HG03196 (cell line): Measurements from ENCODE around the gene KRTDAP.

ENCODE experiments used
- ATAC-seq: cut with Tn5 transposase; IDR thresholded peaks from one replicate; pipeline ENCODE4 v1.9.1; 2021; ENCODE audit not compliant: unreplicated experiment

KRTDAP gene

GRCh38 chr19:35458192-35458591, 32.1 kb downstream of the KRTDAP start:
- no peak for ATAC-seq

- ATAC-seq = no peak
Observed at GRCh38 chr19:35457173-35457572, 33.1 kb downstream of the KRTDAP start.

- no peak for ATAC-seq
Observed at GRCh38 chr19:35455616-35456201, 34.6 kb downstream of the KRTDAP start.

- no peak for ATAC-seq
Observed at GRCh38 chr19:35454663-35455062, 35.6 kb downstream of the KRTDAP start.

- ATAC-seq = no peak
Observed at GRCh38 chr19:35451338-35452096, 38.7 kb downstream of the KRTDAP start.

DNA sequence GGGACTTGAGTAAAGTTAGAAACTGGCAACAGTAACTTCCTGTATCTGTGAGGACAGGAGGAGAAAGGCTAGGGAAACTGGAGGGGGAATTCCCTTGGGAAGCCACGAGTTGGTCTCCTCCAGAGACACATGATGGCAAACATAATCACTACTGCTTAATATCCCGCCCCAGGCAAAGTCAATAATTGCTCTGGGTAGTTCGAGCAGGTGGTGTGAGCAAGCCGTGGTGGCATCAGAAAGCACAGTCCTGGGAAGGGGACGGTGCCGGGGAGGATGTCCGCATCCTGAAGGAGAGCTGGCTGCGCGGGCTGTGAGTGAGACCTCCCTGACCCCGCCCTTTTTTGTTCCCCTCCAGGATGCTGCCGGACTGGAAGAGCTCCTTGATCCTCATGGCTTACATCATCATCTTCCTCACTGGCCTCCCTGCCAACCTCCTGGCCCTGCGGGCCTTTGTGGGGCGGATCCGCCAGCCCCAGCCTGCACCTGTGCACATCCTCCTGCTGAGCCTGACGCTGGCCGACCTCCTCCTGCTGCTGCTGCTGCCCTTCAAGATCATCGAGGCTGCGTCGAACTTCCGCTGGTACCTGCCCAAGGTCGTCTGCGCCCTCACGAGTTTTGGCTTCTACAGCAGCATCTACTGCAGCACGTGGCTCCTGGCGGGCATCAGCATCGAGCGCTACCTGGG, 40.8 kb downstream of the KRTDAP start:
- ATAC-seq = no peak

DNA sequence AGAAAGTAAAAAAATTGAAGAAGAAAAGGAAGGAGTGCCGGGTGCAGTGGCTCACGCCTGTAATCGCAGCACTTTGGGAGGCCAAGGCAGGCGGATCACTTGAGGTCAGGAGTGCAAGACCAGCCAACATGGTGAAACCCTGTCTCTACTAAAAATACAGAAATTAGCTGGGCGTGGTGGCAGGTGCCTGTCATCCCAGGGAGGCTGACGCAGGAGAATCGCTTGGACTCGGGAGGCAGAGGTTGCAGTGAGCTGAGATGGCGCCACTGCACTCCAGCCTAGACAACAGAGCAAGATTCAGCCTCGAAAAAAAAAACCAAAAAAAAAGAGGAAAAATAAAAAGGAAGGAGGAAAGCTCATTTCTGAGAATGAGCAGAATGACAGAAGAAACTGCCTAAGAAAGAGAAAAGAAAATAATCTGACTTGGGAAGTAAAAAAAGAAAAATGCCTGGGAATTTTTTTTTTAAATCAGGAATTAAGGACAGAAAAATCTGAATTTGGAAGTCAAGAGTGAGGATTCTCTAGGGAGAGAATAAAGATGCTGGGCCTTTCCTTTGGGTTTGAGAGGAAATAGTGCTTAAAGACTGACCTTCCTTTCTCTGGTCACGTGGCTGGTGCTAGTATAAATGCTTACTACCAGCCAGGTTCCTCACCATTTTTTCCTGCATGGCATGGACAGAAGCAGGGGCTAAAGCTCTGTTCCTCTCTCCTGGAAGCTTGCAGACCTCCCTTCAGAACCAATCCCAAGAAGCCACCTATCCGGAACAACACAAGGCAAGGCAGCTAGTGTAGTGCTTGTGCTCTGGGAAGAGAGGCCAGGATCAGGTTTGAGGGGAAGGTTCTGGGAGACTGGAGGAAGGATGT, 42.4 kb downstream of the KRTDAP start, which contains the start of gene FFAR2:
Gene FFAR2, plus strand, starts transcription at position 652 of the 864 bp plus-strand sequence. CDS start 1,458 bp downstream, outside the sequence.
- no peak for ATAC-seq

GRCh38 chr19:35445826-35446593, 44.3 kb downstream of the KRTDAP start:
- no peak for ATAC-seq

GRCh38 chr19:35444735-35445134, 45.5 kb downstream of the KRTDAP start:
- no peak for ATAC-seq

- no peak for ATAC-seq
Observed at GRCh38 chr19:35442091-35442490, 48.2 kb downstream of the KRTDAP start.

DNA sequence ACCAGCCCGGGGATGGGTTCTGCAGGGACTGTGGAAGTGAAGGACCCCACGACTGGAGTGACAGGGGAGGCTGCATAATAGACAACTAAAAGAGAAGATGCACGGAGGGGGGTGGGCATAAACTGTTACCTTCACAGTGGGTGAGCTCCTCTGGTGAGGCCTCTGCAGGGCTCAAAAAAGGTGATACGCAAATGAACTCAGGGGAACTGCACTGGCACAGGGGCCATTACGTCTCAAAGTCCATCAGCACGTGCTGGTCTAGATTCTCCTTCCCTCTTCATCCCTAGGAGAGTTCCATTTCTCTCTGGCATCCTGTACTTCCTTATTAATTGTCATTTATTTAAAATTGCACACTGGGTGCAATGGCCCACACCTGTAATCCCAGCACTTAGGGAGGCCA, 50.3 kb downstream of the KRTDAP start:
- no peak for ATAC-seq

- ATAC-seq = no peak
Observed at GRCh38 chr19:35438527-35438926, 51.7 kb downstream of the KRTDAP start.

DNA sequence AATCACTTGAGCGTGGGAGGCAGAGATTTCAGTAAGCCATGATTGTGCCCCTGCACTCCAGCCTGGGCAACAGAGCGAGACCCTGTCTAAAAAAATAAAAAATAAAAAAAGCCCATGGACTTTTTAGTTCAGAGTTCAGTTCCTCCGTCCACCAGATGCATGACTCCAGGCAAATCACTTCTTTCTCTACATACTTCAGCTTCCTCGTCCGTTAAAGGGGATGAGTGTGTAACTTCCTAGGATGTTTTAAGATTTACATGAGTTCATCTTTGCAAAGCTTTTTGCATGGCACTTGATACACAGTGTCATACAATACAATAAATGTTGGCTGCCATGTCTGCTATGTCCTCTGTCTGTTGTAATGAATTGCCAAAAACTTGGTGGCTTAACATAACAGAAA, 52.2 kb downstream of the KRTDAP start:
- no peak for ATAC-seq

GRCh38 chr19:35437406-35437951, 52.8 kb downstream of the KRTDAP start:
- ATAC-seq = no peak
